CD8-positive, alpha-beta memory T cell (primary cell): ENCODE data around the gene NR6A1. TPM values are rescaled to one million over a fixed set of nuclear protein-coding genes. Genes with fewer than 3 reads are reported as not detected.

Experiments used
- CTCF ChIA-PET: fragments of 350-600 bp; sonication (Branson Sonifier 250); formaldehyde crosslinking; loops from one replicate; lab custom pipeline; 2021; ENCODE audit warnings: antibody characterized with exemption; lab: Charles Lee
- POLR2A ChIA-PET: fragments of 350-600 bp; sonication (Branson Sonifier 250); formaldehyde crosslinking; loops from one replicate; lab custom pipeline; 2021; ENCODE audit warnings: antibody characterized with exemption; lab: Charles Lee
- DNase-seq, 5 donors: peaks; one replicate each; pipeline versions ENCODE4 v3.0.0 to v3.0.0-alpha.2; 2020 to 2022; ENCODE audit warnings: mixed read lengths in 1 of 5
- H3K27ac ChIP-seq: one replicate; pipeline ENCODE4 v1.7.0; 2013; ENCODE audit warnings: low read depth, mild to moderate bottlenecking, low read length, moderate library complexity
- H3K27me3 ChIP-seq: 2 replicates; pipeline ENCODE4 v1.7.0; 2013; ENCODE audit warnings: low read length, mild to moderate bottlenecking; ENCODE audit not compliant: insufficient read depth, poor library complexity, severe bottlenecking
- H3K36me3 ChIP-seq: 2 replicates; pipeline ENCODE4 v1.7.0; 2013; ENCODE audit warnings: mild to moderate bottlenecking, low read length, moderate library complexity; ENCODE audit not compliant: insufficient read depth
- H3K4me1 ChIP-seq: 2 replicates; pipeline ENCODE4 v1.7.0; 2013; ENCODE audit warnings: mild to moderate bottlenecking, low read length, moderate library complexity; ENCODE audit not compliant: insufficient read depth
- H3K4me3 ChIP-seq: 2 replicates; pipeline ENCODE4 v1.7.0; 2013; ENCODE audit warnings: mild to moderate bottlenecking, low read length
- H3K9me3 ChIP-seq: 2 replicates; pipeline ENCODE4 v1.7.0; 2013; ENCODE audit warnings: mild to moderate bottlenecking, low read length
- H3K27ac Mint-ChIP-seq, 8 donors: one replicate each; pipeline ENCODE4 v1.8.0; 2020 to 2021; ENCODE audit warnings: mixed read lengths in 8 of 8, mild to moderate bottlenecking in 6 of 8, inconsistent platforms in 3 of 8, moderate library complexity in 3 of 8
- H3K27me3 Mint-ChIP-seq, 2 donors: one replicate each; pipeline ENCODE4 v1.8.0; 2020 to 2021; ENCODE audit warnings: mixed read lengths in 2 of 2, mild to moderate bottlenecking in 1 of 2, moderate library complexity in 1 of 2
- H3K36me3 Mint-ChIP-seq, 3 donors: one replicate each; pipeline ENCODE4 v1.8.0; 2020 to 2021; ENCODE audit warnings: mixed read lengths in 3 of 3, inconsistent platforms in 1 of 3, mild to moderate bottlenecking in 1 of 3
- H3K4me1 Mint-ChIP-seq, 3 donors: one replicate each; pipeline ENCODE4 v1.8.0; 2020 to 2021; ENCODE audit warnings: mixed read lengths in 3 of 3, inconsistent platforms in 1 of 3, mild to moderate bottlenecking in 1 of 3
- H3K4me3 Mint-ChIP-seq, 7 donors: one replicate each; pipeline ENCODE4 v1.8.0; 2020 to 2021; ENCODE audit warnings: mixed read lengths in 7 of 7, mild to moderate bottlenecking in 6 of 7, moderate library complexity in 4 of 7, inconsistent platforms in 2 of 7
- H3K9me3 Mint-ChIP-seq, 5 donors: one replicate each; pipeline ENCODE4 v1.8.0; 2020 to 2022; ENCODE audit warnings: mixed read lengths in 5 of 5, mild to moderate bottlenecking in 3 of 5, moderate library complexity in 2 of 5, inconsistent platforms in 1 of 5
- polyA plus RNA-seq: library from polyadenylated mRNA; unstranded; fragments of 300-500 nt; fragmentation: Illumina TruSeq; gene quantifications from one replicate; pipeline ENCODE4 v1.2.3, GENCODE V29; 2021
- total RNA-seq, 2 experiments: library from RNA; stranded (reverse); gene quantifications; one replicate each; pipeline ENCODE4 v1.2.3, GENCODE V29; 2021

The NR6A1 gene
- total and polyA plus RNA-seq, 3 experiments from 2014 or later = 2.4 to 3.0 TPM; not detected in 1

- no peak overlapping the region for H3K4me3 ChIP-seq
- H3K4me1 ChIP-seq = no peaks in the 10 kb centered on the region
- POLR2A ChIA-PET = no interaction called here
- Mint-ChIP-seq H3K27me3 (peaks cover 54 to 86% of the 10 kb centered on the region in 2 donors), H3K4me1 (no peaks in the 10 kb centered on the region), H3K4me3 (no peak overlapping the region), H3K36me3 (no peaks in the 10 kb centered on the region), H3K9me3 (no peaks in the 10 kb centered on the region), H3K27ac (no peak overlapping the region)
- H3K27ac ChIP-seq = no peak overlapping the region
- CTCF ChIA-PET = interaction anchor here (0.8 kb wide), 1 partner anchor 82 kb away, joined by 3 read pairs; no protein-coding TSS in a partner anchor
- no peaks in the 10 kb centered on the region for H3K36me3 ChIP-seq
- DNase-seq = no peak
- no peaks in the 10 kb centered on the region for H3K9me3 ChIP-seq
- peaks cover 17% of the 10 kb centered on the region for H3K27me3 ChIP-seq
These were observed 12.4 kb downstream of the NR6A1 start for GRCh38 chr9:124758691-124759090.

- Mint-ChIP-seq H3K27ac (no peak overlapping the region), H3K9me3 (no peaks in the 10 kb centered on the region), H3K27me3 (peaks cover 47 to 81% of the 10 kb centered on the region in 2 donors), H3K36me3 (no peaks in the 10 kb centered on the region), H3K4me3 (no peak overlapping the region), H3K4me1 (no peaks in the 10 kb centered on the region)
- no peak for DNase-seq
- H3K27ac ChIP-seq = no peak overlapping the region
- no peaks in the 10 kb centered on the region for H3K36me3 ChIP-seq
- CTCF ChIA-PET = no interaction called here
- H3K4me1 ChIP-seq = no peaks in the 10 kb centered on the region
- H3K4me3 ChIP-seq = no peak overlapping the region
- POLR2A ChIA-PET = no interaction called here
- H3K9me3 ChIP-seq = no peaks in the 10 kb centered on the region
- peaks cover 12% of the 10 kb centered on the region for H3K27me3 ChIP-seq
These were observed 13.1 kb downstream of the NR6A1 start for GRCh38 chr9:124758061-124758460.

- POLR2A ChIA-PET = no interaction called here
- no peak overlapping the region for H3K27ac Mint-ChIP-seq
- CTCF ChIA-PET = no interaction called here
- Histone ChIP-seq H3K27me3 (peaks cover 8% of the 10 kb centered on the region), H3K9me3 (no peaks in the 10 kb centered on the region), H3K27ac (no peak overlapping the region), H3K4me1 (no peaks in the 10 kb centered on the region), H3K4me3 (no peak overlapping the region), H3K36me3 (no peaks in the 10 kb centered on the region)
- H3K4me1 Mint-ChIP-seq = no peaks in the 10 kb centered on the region
- no peaks in the 10 kb centered on the region for H3K36me3 Mint-ChIP-seq
- H3K9me3 Mint-ChIP-seq = no peaks in the 10 kb centered on the region
- no peak for DNase-seq
- no peak overlapping the region for H3K4me3 Mint-ChIP-seq
- H3K27me3 Mint-ChIP-seq = peaks cover 48 to 77% of the 10 kb centered on the region in 2 donors
These were observed 13.5 kb downstream of the NR6A1 start for GRCh38 chr9:124757616-124758015.

- H3K27me3 Mint-ChIP-seq = peaks cover 38 to 67% of the 10 kb centered on the region in 2 donors
- no peaks in the 10 kb centered on the region for H3K9me3 Mint-ChIP-seq
- no peak overlapping the region for H3K27ac Mint-ChIP-seq
- Histone ChIP-seq H3K9me3 (no peaks in the 10 kb centered on the region), H3K4me1 (no peaks in the 10 kb centered on the region), H3K36me3 (no peaks in the 10 kb centered on the region), H3K4me3 (no peak overlapping the region), H3K27ac (no peak overlapping the region), H3K27me3 (peaks cover 8% of the 10 kb centered on the region)
- ChIA-PET POLR2A (no interaction called here), CTCF (no interaction called here)
- H3K4me3 Mint-ChIP-seq = no peak overlapping the region
- H3K4me1 Mint-ChIP-seq = no peaks in the 10 kb centered on the region
- no peaks in the 10 kb centered on the region for H3K36me3 Mint-ChIP-seq
- no peak for DNase-seq
These were observed 15.1 kb downstream of the NR6A1 start for GRCh38 chr9:124756011-124756410.

- Mint-ChIP-seq H3K4me3 (no peak overlapping the region), H3K36me3 (no peaks in the 10 kb centered on the region), H3K9me3 (no peaks in the 10 kb centered on the region), H3K27ac (no peak overlapping the region), H3K27me3 (peaks cover 34 to 64% of the 10 kb centered on the region in 2 donors), H3K4me1 (no peaks in the 10 kb centered on the region)
- POLR2A ChIA-PET = no interaction called here
- CTCF ChIA-PET = no interaction called here
- H3K4me3 ChIP-seq = no peak overlapping the region
- H3K9me3 ChIP-seq = no peaks in the 10 kb centered on the region
- DNase-seq = no peak
- H3K4me1 ChIP-seq = no peaks in the 10 kb centered on the region
- H3K36me3 ChIP-seq = no peaks in the 10 kb centered on the region
- peaks cover 8% of the 10 kb centered on the region for H3K27me3 ChIP-seq
- H3K27ac ChIP-seq = no peak overlapping the region
These were observed 16.1 kb downstream of the NR6A1 start for GRCh38 chr9:124755061-124755460.

- CTCF ChIA-PET = no interaction called here
- H3K4me3 Mint-ChIP-seq = no peak overlapping the region
- no peak for DNase-seq
These were observed 16.8 kb downstream of the NR6A1 start for GRCh38 chr9:124754289-124754688.

DNA sequence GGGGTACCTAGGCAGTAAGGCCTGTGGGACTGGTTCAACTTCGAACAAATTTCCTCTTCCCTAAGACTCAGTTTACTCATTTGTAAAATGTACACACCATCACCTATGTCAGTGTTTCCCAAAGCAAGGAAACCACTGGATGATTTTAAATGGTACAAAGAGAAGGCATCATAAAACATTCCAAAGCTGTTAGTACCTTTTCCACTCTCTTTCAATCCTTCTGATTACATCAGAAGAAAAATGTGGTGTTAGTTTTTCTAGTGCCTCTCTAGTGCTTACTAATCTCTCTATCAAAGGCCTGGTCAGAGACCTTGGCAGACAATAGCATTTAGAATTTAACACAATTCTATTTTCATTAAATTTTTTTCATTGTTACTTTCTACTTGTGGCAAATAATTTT, 18.1 kb downstream of the NR6A1 start:
- no peaks in the 10 kb centered on the region for H3K36me3 ChIP-seq
- Mint-ChIP-seq H3K27me3 (peaks cover 27 to 59% of the 10 kb centered on the region in 2 donors), H3K9me3 (no peaks in the 10 kb centered on the region), H3K4me1 (no peaks in the 10 kb centered on the region), H3K36me3 (no peaks in the 10 kb centered on the region), H3K27ac (peak overlapping the region in 1 of 8 donors; percentile 1), H3K4me3 (no peak overlapping the region)
- no peak overlapping the region for H3K27ac ChIP-seq
- ChIA-PET CTCF (no interaction called here), POLR2A (no interaction called here)
- H3K4me3 ChIP-seq = no peak overlapping the region
- no peaks in the 10 kb centered on the region for H3K9me3 ChIP-seq
- peaks cover 8% of the 10 kb centered on the region for H3K27me3 ChIP-seq
- H3K4me1 ChIP-seq = no peaks in the 10 kb centered on the region
- no peak for DNase-seq

More at GRCh38 chr9:124754289-124754688, 16.8 kb downstream of the NR6A1 start:
- H3K27ac Mint-ChIP-seq = no peak overlapping the region
- Histone ChIP-seq H3K4me3 (no peak overlapping the region), H3K9me3 (no peaks in the 10 kb centered on the region), H3K27me3 (peaks cover 8% of the 10 kb centered on the region), H3K4me1 (no peaks in the 10 kb centered on the region), H3K27ac (no peak overlapping the region), H3K36me3 (no peaks in the 10 kb centered on the region)
- peaks cover 32 to 67% of the 10 kb centered on the region in 2 donors for H3K27me3 Mint-ChIP-seq
- H3K36me3 Mint-ChIP-seq = no peaks in the 10 kb centered on the region
- H3K9me3 Mint-ChIP-seq = no peaks in the 10 kb centered on the region
- POLR2A ChIA-PET = no interaction called here
- H3K4me1 Mint-ChIP-seq = no peaks in the 10 kb centered on the region

DNA sequence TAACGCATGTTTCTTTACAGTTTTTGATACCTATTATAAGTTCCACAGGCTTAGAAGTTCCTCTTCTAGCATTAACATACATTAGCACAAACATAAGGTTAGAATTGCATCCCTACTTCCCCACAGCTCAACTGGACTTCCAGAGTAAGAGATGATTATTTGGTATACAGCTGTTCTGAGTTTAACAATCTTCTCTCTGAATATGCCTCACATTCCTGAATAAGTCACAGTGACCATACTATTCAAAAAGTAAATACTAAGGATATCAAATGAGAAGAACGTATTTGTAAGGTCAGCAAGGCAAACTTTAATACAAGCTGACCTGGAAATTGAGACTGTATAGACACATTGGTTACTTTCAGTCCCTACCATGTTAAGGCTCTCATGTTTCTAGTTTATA, 21.3 kb downstream of the NR6A1 start:
- H3K4me1 Mint-ChIP-seq = no peaks in the 10 kb centered on the region
- POLR2A ChIA-PET = no interaction called here
- no peak overlapping the region for H3K27ac Mint-ChIP-seq
- Histone ChIP-seq H3K9me3 (no peaks in the 10 kb centered on the region), H3K27ac (no peak overlapping the region), H3K27me3 (no peaks in the 10 kb centered on the region), H3K4me3 (no peak overlapping the region), H3K36me3 (no peaks in the 10 kb centered on the region), H3K4me1 (no peaks in the 10 kb centered on the region)
- H3K36me3 Mint-ChIP-seq = no peaks in the 10 kb centered on the region
- H3K4me3 Mint-ChIP-seq = no peak overlapping the region
- CTCF ChIA-PET = interaction anchor here (1.0 kb wide), 1 partner anchor 22 kb away, joined by 3 read pairs; no protein-coding TSS in a partner anchor
- H3K27me3 Mint-ChIP-seq = peaks cover 6 to 41% of the 10 kb centered on the region in 2 donors
- no peaks in the 10 kb centered on the region for H3K9me3 Mint-ChIP-seq
- no peak for DNase-seq
